Rectal smooth muscle tissue (tissue), 1 donor: Measurements from ENCODE around the gene ZNF140.

Source experiments
- H3K27ac ChIP-seq: one replicate; pipeline ENCODE4 v1.7.0; 2013; ENCODE audit warnings: low read depth, low read length, inconsistent platforms
- H3K27me3 ChIP-seq: one replicate; pipeline ENCODE4 v1.7.0; 2013; ENCODE audit warnings: low read length; ENCODE audit not compliant: control insufficient read depth, insufficient read depth
- H3K36me3 ChIP-seq: one replicate; pipeline ENCODE4 v1.7.0; 2013; ENCODE audit warnings: low read length; ENCODE audit not compliant: control insufficient read depth, insufficient read depth
- H3K4me1 ChIP-seq: one replicate; pipeline ENCODE4 v1.7.0; 2013; ENCODE audit warnings: low read length; ENCODE audit not compliant: control insufficient read depth, insufficient read depth
- H3K4me3 ChIP-seq: one replicate; pipeline ENCODE4 v1.7.0; 2013; ENCODE audit warnings: low read length
- H3K9ac ChIP-seq: one replicate; pipeline ENCODE4 v1.7.0; 2013; ENCODE audit warnings: low read length

The ZNF140 gene

GRCh38 chr12:133083345-133083744 is 2.6 kb downstream of the ZNF140 start:
- peaks cover 40% of the 10 kb centered on the region for H3K36me3 ChIP-seq
- H3K9ac ChIP-seq = no peak overlapping the region
- H3K4me3 ChIP-seq = no peak overlapping the region
- no peaks in the 10 kb centered on the region for H3K27me3 ChIP-seq
- no peak overlapping the region for H3K27ac ChIP-seq
- peaks cover 3% of the 10 kb centered on the region for H3K4me1 ChIP-seq

GRCh38 chr12:133105620-133106019 is 24.9 kb downstream of the ZNF140 start:
- Histone ChIP-seq H3K4me3 (peak overlapping the region; percentile 2), H3K27ac (no peak overlapping the region), H3K4me1 (no peaks in the 10 kb centered on the region), H3K9ac (no peak overlapping the region), H3K36me3 (peaks cover 43% of the 10 kb centered on the region), H3K27me3 (no peaks in the 10 kb centered on the region)

GRCh38 chr12:133106253-133106652 is 25.5 kb downstream of the ZNF140 start:
- Histone ChIP-seq H3K27ac (no peak overlapping the region), H3K9ac (no peak overlapping the region), H3K4me1 (no peaks in the 10 kb centered on the region), H3K36me3 (peaks cover 39% of the 10 kb centered on the region), H3K27me3 (no peaks in the 10 kb centered on the region), H3K4me3 (no peak overlapping the region)

- H3K36me3 ChIP-seq = peaks cover 34% of the 10 kb centered on the region
- H3K9ac ChIP-seq = no peak overlapping the region
- no peak overlapping the region for H3K27ac ChIP-seq
- no peaks in the 10 kb centered on the region for H3K4me1 ChIP-seq
- H3K4me3 ChIP-seq = no peak overlapping the region
- no peaks in the 10 kb centered on the region for H3K27me3 ChIP-seq
Measured at GRCh38 chr12:133107121-133107520, 26.4 kb downstream of the ZNF140 start.

DNA sequence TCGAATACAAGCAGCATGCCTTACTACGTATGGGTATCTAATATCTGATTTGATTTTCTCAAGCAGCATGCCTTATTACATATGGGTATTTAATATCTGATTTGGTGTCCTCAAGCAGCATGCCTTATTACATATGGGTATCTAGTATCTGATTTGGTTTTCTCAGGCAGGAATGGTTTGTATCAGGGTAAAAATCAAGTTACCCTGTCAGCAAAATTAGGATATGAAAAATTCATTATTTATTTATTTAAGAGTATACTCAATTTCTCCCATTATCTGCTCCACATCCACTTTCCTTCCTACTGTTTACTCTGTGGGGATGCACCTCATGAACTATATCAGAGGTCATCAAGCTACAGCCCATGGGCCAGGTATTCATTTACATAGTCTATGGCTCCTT is 27.4 kb downstream of the ZNF140 start:
- H3K4me1 ChIP-seq = no peaks in the 10 kb centered on the region
- H3K36me3 ChIP-seq = peaks cover 33% of the 10 kb centered on the region

DNA sequence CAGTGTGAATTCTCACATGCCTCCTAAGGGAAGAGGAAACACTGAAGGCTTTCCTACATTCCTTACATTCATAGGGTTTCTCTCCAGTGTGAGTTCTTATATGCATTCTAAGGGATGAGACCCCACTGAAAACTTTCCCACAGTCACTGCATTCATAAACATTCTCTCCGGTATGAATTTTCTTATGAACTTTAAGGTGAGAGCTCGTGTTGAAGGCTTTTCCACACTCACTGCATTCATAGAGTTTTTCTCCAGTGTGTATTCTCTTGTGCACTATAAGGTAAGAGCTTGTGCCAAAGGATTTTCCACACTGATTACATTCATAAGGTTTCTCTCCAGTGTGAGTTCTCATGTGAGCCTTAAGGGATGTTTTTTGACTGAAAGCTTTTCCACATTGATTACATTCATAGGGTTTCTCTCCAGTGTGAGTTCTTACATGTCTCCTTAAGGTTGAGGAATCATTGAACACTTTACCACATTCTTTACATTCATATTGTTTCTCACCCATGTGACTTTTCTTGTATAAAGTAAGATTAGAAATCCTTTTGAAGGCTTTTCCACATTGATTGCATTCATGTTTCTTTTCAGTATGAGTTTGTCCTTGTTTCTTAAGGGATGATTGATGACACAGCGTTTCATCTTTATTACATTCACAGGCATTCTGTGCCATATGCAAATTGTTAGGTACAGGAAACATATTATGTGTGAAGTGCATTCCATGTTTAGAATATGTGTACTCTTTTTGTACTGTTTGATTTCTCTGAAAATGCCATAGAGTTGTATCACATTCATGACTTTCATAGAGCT is 39.9 kb downstream of the ZNF140 start:
- Histone ChIP-seq H3K4me3 (peak overlapping the region; percentile 33), H3K9ac (no peak overlapping the region), H3K36me3 (peaks cover 23% of the 10 kb centered on the region), H3K27ac (no peak overlapping the region), H3K27me3 (no peaks in the 10 kb centered on the region), H3K4me1 (no peaks in the 10 kb centered on the region)

More for the DNA sequence above, 27.4 kb downstream of the ZNF140 start:
- Histone ChIP-seq H3K27ac (no peak overlapping the region), H3K27me3 (no peaks in the 10 kb centered on the region), H3K4me3 (no peak overlapping the region), H3K9ac (no peak overlapping the region)

GRCh38 chr12:133124674-133125073 is 44.0 kb downstream of the ZNF140 start:
- Histone ChIP-seq H3K36me3 (peaks cover 29% of the 10 kb centered on the region), H3K27me3 (no peaks in the 10 kb centered on the region), H3K9ac (no peak overlapping the region), H3K4me3 (no peak overlapping the region), H3K4me1 (no peaks in the 10 kb centered on the region), H3K27ac (no peak overlapping the region)

DNA sequence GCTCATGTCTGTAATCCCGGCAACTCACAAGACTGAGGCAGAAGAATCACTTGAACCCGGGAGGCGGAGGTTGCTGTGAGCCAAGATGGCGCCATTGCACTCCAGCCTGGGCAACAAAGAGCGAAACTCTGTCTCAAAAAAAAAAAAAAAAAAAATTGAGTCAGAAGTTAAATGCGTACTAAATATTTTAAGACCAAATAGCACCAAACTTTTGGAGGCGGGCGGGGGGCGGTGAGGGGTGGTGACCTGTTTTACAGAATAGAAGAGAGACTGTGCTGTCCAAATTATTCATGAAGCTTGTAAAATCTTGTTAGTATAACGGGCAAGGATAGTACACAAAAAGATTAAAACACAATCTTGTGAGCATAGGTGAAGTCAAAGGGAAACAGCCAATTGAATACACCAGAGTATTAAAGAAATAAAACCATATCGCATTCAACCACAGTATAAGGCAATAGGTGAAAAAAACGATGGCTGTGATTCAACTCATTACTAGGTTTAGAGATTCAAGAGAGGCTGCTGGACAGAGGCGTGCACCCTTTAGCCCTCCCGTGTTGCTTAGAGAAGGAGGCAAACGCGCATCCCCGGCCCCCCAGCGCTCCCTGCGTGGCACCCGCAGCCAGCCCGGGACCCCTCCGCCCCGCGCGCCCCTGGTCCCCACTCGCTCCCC is 48.8 kb downstream of the ZNF140 start:
- Histone ChIP-seq H3K4me1 (no peaks in the 10 kb centered on the region), H3K27me3 (no peaks in the 10 kb centered on the region), H3K27ac (peak overlapping the region; percentile 95), H3K4me3 (peak overlapping the region; percentile 80), H3K9ac (peak overlapping the region; percentile 77), H3K36me3 (peaks cover 23% of the 10 kb centered on the region)

DNA sequence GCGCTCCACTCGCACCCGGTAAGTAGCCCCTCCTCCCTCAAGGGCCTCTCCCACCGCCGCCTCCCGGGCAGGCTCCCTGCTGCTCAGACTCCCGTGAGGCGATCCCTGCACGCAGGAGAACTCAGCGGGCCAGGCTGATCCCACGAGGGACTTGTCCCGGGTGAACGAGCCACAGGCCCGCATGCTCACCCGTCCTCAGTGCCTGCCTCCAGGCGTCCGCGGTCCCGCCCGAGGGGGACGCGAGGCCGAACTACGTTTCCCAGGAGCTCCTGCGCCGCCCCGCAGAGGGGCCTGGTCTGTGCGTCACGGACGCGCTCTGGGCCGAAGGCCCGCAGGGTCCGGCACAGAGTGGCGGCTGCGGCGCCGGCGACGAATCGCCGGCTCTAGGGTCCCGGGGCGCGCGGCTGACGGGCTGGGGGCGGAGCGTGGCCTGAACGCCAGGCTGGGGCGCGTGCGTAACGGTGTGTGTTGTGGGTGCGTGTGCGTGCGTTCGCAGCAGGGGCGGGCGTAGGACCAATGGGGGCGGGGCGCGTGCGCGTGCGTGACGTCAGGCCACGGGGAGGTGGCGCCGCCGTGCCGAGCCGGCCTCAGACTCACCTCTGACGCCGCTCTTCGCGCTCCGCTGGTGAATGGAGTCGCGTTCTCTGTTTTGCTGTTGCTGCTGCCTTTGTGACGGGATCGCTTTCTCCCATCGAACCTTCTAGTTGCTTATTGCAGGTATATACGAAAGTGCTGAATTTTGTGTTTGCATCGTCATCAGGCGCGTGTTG is 49.5 kb downstream of the ZNF140 start, which contains the start of the genes ZNF10 and ZNF891:
ZNF10 (plus strand) TSS at position 590 of the 770 bp plus-strand sequence. CDS start 13,866 bp downstream, outside the sequence.
ZNF891 (minus strand) TSS at position 237 of the 770 bp plus-strand sequence. CDS start 8,356 bp downstream, outside the sequence.
- no peaks in the 10 kb centered on the region for H3K27me3 ChIP-seq
- peak within 1 kb of the TSS; percentile 95 for H3K27ac ChIP-seq
- H3K4me1 ChIP-seq = no peaks in the 10 kb centered on the region
- H3K4me3 ChIP-seq = peak within 1 kb of the TSS; percentile 80
- H3K9ac ChIP-seq = peak within 1 kb of the TSS; percentile 77
- H3K36me3 ChIP-seq = peaks cover 24% of the 10 kb centered on the region

GRCh38 chr12:133130808-133131128 is 50.0 kb downstream of the ZNF140 start:
- peak overlapping the region; percentile 95 for H3K27ac ChIP-seq
- no peaks in the 10 kb centered on the region for H3K4me1 ChIP-seq
- H3K4me3 ChIP-seq = peak overlapping the region; percentile 80
- H3K36me3 ChIP-seq = peaks cover 24% of the 10 kb centered on the region
- peak overlapping the region; percentile 12 for H3K9ac ChIP-seq
- no peaks in the 10 kb centered on the region for H3K27me3 ChIP-seq

- H3K4me3 ChIP-seq = no peak overlapping the region
- no peaks in the 10 kb centered on the region for H3K4me1 ChIP-seq
- no peak overlapping the region for H3K9ac ChIP-seq
- no peaks in the 10 kb centered on the region for H3K27me3 ChIP-seq
- H3K36me3 ChIP-seq = peaks cover 27% of the 10 kb centered on the region
- no peak overlapping the region for H3K27ac ChIP-seq
Measured at GRCh38 chr12:133135747-133136146, 55.0 kb downstream of the ZNF140 start.

GRCh38 chr12:133145981-133146380 is 65.3 kb downstream of the ZNF140 start:
- Histone ChIP-seq H3K4me3 (no peak overlapping the region), H3K4me1 (no peaks in the 10 kb centered on the region), H3K36me3 (peaks cover 21% of the 10 kb centered on the region)

More at GRCh38 chr12:133145981-133146380, 65.3 kb downstream of the ZNF140 start:
- H3K9ac ChIP-seq = no peak overlapping the region
- H3K27me3 ChIP-seq = no peaks in the 10 kb centered on the region
- H3K27ac ChIP-seq = no peak overlapping the region
